NT2/D1 (cell line): ENCODE data around the gene SLC6A11.

ENCODE experiments used
- DNase-seq: peaks from one replicate; pipeline ENCODE4 v3.0.0-alpha.2; 2011; ENCODE audit warnings: low read depth, low spot score
- H3K27me3 ChIP-seq: 2 replicates; pipeline ENCODE4 v1.6.0; 2011; ENCODE audit warnings: mild to moderate bottlenecking; ENCODE audit not compliant: insufficient read length, insufficient read depth
- H3K36me3 ChIP-seq: 2 replicates; pipeline ENCODE4 v1.6.1; 2011; ENCODE audit warnings: mild to moderate bottlenecking, low read length, mixed read lengths; ENCODE audit not compliant: insufficient read depth, insufficient read length
- H3K4me1 ChIP-seq: 2 replicates; pipeline ENCODE4 v1.5.1; 2011; ENCODE audit not compliant: insufficient read depth, insufficient read length
- H3K4me3 ChIP-seq: 2 replicates; pipeline ENCODE4 v1.5.1; 2011; ENCODE audit warnings: low read depth; ENCODE audit not compliant: insufficient read length
- H3K9ac ChIP-seq: 2 replicates; pipeline ENCODE4 v1.6.0; 2011; ENCODE audit warnings: low read depth; ENCODE audit not compliant: insufficient read length
- H3K9me3 ChIP-seq: 2 replicates; pipeline ENCODE4 v1.5.1; 2011; ENCODE audit warnings: mild to moderate bottlenecking, low read length; ENCODE audit not compliant: insufficient read depth
- SUZ12 ChIP-seq: IDR thresholded peaks from 2 replicates; pipeline ENCODE4 v1.6.1; 2011; ENCODE audit not compliant: insufficient read length, insufficient read depth; ENCODE audit errors: extremely low read depth
- YY1 ChIP-seq: IDR thresholded peaks from 2 replicates; pipeline ENCODE4 v1.6.1; 2011; ENCODE audit not compliant: insufficient read length, insufficient read depth
- ZNF274 ChIP-seq: IDR thresholded peaks from 2 replicates; pipeline ENCODE4 v1.6.1; 2011; ENCODE audit warnings: mild to moderate bottlenecking, low read depth, low read length

The SLC6A11 gene

GRCh38 chr3:10988001-10988665 lies 172.1 kb downstream of the SLC6A11 start:
- H3K4me3 ChIP-seq: no peak overlapping the region
- TF ChIP-seq SUZ12 (no peak), ZNF274 (no peak)
- no peaks in the 10 kb centered on the region for H3K9me3 ChIP-seq
- H3K9ac ChIP-seq: no peak overlapping the region
- H3K36me3 ChIP-seq: no peaks in the 10 kb centered on the region
- DNase-seq: no peak
- H3K27me3 ChIP-seq: peaks cover 7% of the 10 kb centered on the region
- peaks cover 10% of the 10 kb centered on the region for H3K4me1 ChIP-seq

DNA sequence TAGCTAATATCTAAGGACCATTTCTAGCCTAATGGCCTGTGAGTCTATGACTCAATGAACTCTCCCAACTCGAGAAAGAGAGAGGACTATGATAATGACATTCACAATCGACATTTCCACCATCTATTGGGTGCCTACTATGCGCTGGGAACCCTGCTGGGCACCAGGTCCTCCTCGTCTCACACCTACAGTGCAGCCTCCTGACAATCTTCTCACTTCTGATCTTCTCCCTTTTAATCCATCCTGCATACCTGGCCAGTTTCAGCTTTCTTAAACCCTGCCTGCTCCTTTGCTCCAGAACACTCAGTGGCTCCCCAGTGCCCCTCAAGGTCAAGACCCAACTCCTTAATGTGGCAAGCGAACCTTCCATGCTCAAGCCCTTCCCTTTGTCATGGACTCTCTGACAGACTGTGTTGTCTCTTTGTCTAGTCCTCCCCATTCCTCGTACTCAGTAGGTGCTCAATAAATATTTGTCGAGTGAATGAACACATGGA lies 173.0 kb downstream of the SLC6A11 start:
- no peak for TF ChIP-seq ZNF274
- TF ChIP-seq YY1: no peak
- no peak for TF ChIP-seq SUZ12
- Histone ChIP-seq H3K9ac (no peak overlapping the region), H3K9me3 (no peaks in the 10 kb centered on the region), H3K36me3 (no peaks in the 10 kb centered on the region), H3K27me3 (peaks cover 16% of the 10 kb centered on the region), H3K4me3 (no peak overlapping the region), H3K4me1 (peaks cover 14% of the 10 kb centered on the region)
- no peak for DNase-seq
